CD4-positive, CD25-positive, alpha-beta regulatory T cell (primary cell): ENCODE results near the gene RNF10. TPM values are rescaled to one million over a fixed set of nuclear protein-coding genes. Genes with fewer than 3 reads are reported as not detected.

Source experiments
- ATAC-seq, 2 donors: fragments of 150-1000 bp; cut with Tn5 transposase; one replicate each; pipeline ENCODE4 v1.10.0; 2021; ENCODE audit warnings: low read depth in 2 of 2, moderate number of reproducible peaks in 2 of 2, moderate library complexity in 1 of 2
- DNase-seq, 3 donors: peaks; one replicate each; pipeline versions ENCODE4 v3.0.0 to v3.0.0-alpha.2; 2012 to 2022; ENCODE audit warnings: mixed read lengths in 1 of 3
- H3K27ac ChIP-seq: one replicate; pipeline ENCODE4 v1.7.0; 2013; ENCODE audit warnings: mild to moderate bottlenecking, low read length; ENCODE audit not compliant: insufficient read depth, poor library complexity, severe bottlenecking
- H3K27me3 ChIP-seq: one replicate; pipeline ENCODE4 v1.7.0; 2013; ENCODE audit warnings: low read length; ENCODE audit not compliant: control insufficient read depth, insufficient read depth
- H3K36me3 ChIP-seq: one replicate; pipeline ENCODE4 v1.7.0; 2013; ENCODE audit warnings: mild to moderate bottlenecking, low read length, moderate library complexity; ENCODE audit not compliant: control insufficient read depth, insufficient read depth
- H3K4me1 ChIP-seq: 2 replicates; pipeline ENCODE4 v1.7.0; 2013; ENCODE audit warnings: mild to moderate bottlenecking, low read length; ENCODE audit not compliant: insufficient read depth, control insufficient read depth, poor library complexity, severe bottlenecking
- H3K4me3 ChIP-seq: one replicate; pipeline ENCODE4 v1.7.0; 2013; ENCODE audit warnings: low read depth, mild to moderate bottlenecking, low read length, moderate library complexity
- H3K9me3 ChIP-seq, 2 experiments: 1 replicate in 1 of 2; 2 replicates in 1 of 2; pipeline ENCODE4 v1.7.0; 2013; ENCODE audit warnings: low read length in 2 of 2, mild to moderate bottlenecking in 1 of 2, moderate library complexity in 1 of 2; ENCODE audit not compliant: control insufficient read depth in 2 of 2
- H3K27ac Mint-ChIP-seq, 3 donors: one replicate each; pipeline ENCODE4 v1.8.0; 2020 to 2022; ENCODE audit warnings: mild to moderate bottlenecking in 3 of 3, mixed read lengths in 3 of 3, moderate library complexity in 2 of 3
- H3K27me3 Mint-ChIP-seq: one replicate; pipeline ENCODE4 v1.8.0; 2022; ENCODE audit warnings: mild to moderate bottlenecking, mixed read lengths
- H3K36me3 Mint-ChIP-seq: one replicate; pipeline ENCODE4 v1.8.0; 2020; ENCODE audit warnings: mixed read lengths
- H3K4me1 Mint-ChIP-seq, 4 donors: one replicate each; pipeline ENCODE4 v1.8.0; 2020 to 2022; ENCODE audit warnings: mixed read lengths in 4 of 4, mild to moderate bottlenecking in 1 of 4
- H3K4me3 Mint-ChIP-seq, 4 donors: one replicate each; pipeline ENCODE4 v1.8.0; 2020 to 2022; ENCODE audit warnings: mild to moderate bottlenecking in 4 of 4, mixed read lengths in 4 of 4, moderate library complexity in 3 of 4
- H3K9me3 Mint-ChIP-seq, 7 donors: one replicate each; pipeline ENCODE4 v1.8.0; 2020 to 2022; ENCODE audit warnings: mixed read lengths in 7 of 7, mild to moderate bottlenecking in 3 of 7, moderate library complexity in 2 of 7
- polyA plus RNA-seq, 4 donors: library from polyadenylated mRNA; unstranded; fragments of 300-500 nt; fragmentation: Illumina TruSeq; gene quantifications; one replicate each; pipeline ENCODE4 v1.2.3, GENCODE V29; 2021
- total RNA-seq: library from RNA; stranded (reverse); gene quantifications from one replicate; pipeline ENCODE4 v1.2.3, GENCODE V29; 2022

RNF10 gene
- total and polyA plus RNA-seq, 5 donors from 2014 or later = 106 to 434 (median 121) TPM

GRCh38 chr12:120625557-120626419 lies 91.6 kb downstream of the RNF10 start:
- no peaks in the 10 kb centered on the region for H3K36me3 ChIP-seq
- Mint-ChIP-seq H3K27ac (no peak overlapping the region), H3K9me3 (peaks cover 0 to 2% (median 0%) of the 10 kb centered on the region in 7 donors), H3K27me3 (peaks cover 59% of the 10 kb centered on the region), H3K4me3 (no peak overlapping the region), H3K4me1 (no peaks in the 10 kb centered on the region), H3K36me3 (no peaks in the 10 kb centered on the region)
- peak in 1 of 3 donors; percentile 26 for DNase-seq
- H3K9me3 ChIP-seq = no peaks in the 10 kb centered on the region
- H3K27me3 ChIP-seq = peaks cover 2% of the 10 kb centered on the region
- no peak for ATAC-seq
- no peak overlapping the region for H3K4me3 ChIP-seq
- H3K27ac ChIP-seq = no peak overlapping the region
- H3K4me1 ChIP-seq = no peaks in the 10 kb centered on the region

Other genes with a start within 250 kb of the RNF10 start
- 12,754 TPM for gene RNU4-2, start 242.5 kb upstream of the RNF10 start, total RNA-seq
- 100 to 1,000 TPM in 1 of 4 donors, 10 to 100 TPM in 1, not detected in 2; 49.3 to 132 TPM for gene RNU4-2, start 242.5 kb upstream of the RNF10 start, polyA plus RNA-seq
- 1,793 TPM for gene RNU4-1, start 241.1 kb upstream of the RNF10 start, total RNA-seq
- not detected for gene RNU4-1, start 241.1 kb upstream of the RNF10 start, polyA plus RNA-seq
- 0.79 TPM for gene SIRT4, start 232.0 kb upstream of the RNF10 start, total RNA-seq
- 1 to 10 TPM in 3 of 4 donors, not detected in 1; 1.1 to 2.8 (median 1.2) TPM for gene SIRT4, start 232.0 kb upstream of the RNF10 start, polyA plus RNA-seq
- gene PLA2G1B, start 206.6 kb upstream of the RNF10 start, total RNA-seq = not detected
- under 1 TPM in 1 of 4 donors, not detected in 3; 0.44 TPM for gene PLA2G1B, start 206.6 kb upstream of the RNF10 start, polyA plus RNA-seq
- gene MSI1, start 165.2 kb upstream of the RNF10 start, total RNA-seq = not detected
- gene MSI1, start 165.2 kb upstream of the RNF10 start, polyA plus RNA-seq = not detected
- 169 TPM for gene COX6A1, start 96.2 kb upstream of the RNF10 start, total RNA-seq
- 1,000 to 10,000 TPM in 2 of 4 donors, 100 to 1,000 TPM in 2; 939 to 1,218 (median 1,022) TPM for gene COX6A1, start 96.2 kb upstream of the RNF10 start, polyA plus RNA-seq
- 19.2 TPM for gene TRIAP1, start 88.0 kb upstream of the RNF10 start, total RNA-seq
- gene TRIAP1, start 88.0 kb upstream of the RNF10 start, polyA plus RNA-seq = 10 to 100 TPM; 43.6 to 61.1 (median 47.6) TPM
- 30.2 TPM for gene GATC, start 87.9 kb upstream of the RNF10 start, total RNA-seq
- 10 to 100 TPM; 13.7 to 19.9 (median 16.9) TPM for gene GATC, start 87.9 kb upstream of the RNF10 start, polyA plus RNA-seq
- 138 TPM for gene SRSF9, start 64.6 kb upstream of the RNF10 start, total RNA-seq
- 100 to 1,000 TPM; 167 to 193 (median 191) TPM for gene SRSF9, start 64.6 kb upstream of the RNF10 start, polyA plus RNA-seq
- gene DYNLL1, start 38.2 kb upstream of the RNF10 start, total RNA-seq = 99.0 TPM
- 100 to 1,000 TPM; 480 to 692 (median 547) TPM for gene DYNLL1, start 38.2 kb upstream of the RNF10 start, polyA plus RNA-seq
- 11.5 TPM for gene COQ5, start 5.2 kb upstream of the RNF10 start, total RNA-seq
- gene COQ5, start 5.2 kb upstream of the RNF10 start, polyA plus RNA-seq = 10 to 100 TPM; 40.4 to 67.4 (median 45.9) TPM
- 32.3 TPM for gene POP5, start 47.0 kb downstream of the RNF10 start, total RNA-seq
- 10 to 100 TPM; 71.2 to 88.4 (median 79.0) TPM for gene POP5, start 47.0 kb downstream of the RNF10 start, polyA plus RNA-seq
- not detected for gene CABP1, start 106.3 kb downstream of the RNF10 start, total RNA-seq
- not detected for gene CABP1, start 106.3 kb downstream of the RNF10 start, polyA plus RNA-seq
- gene MLEC, start 152.8 kb downstream of the RNF10 start, total RNA-seq = 28.2 TPM
- 10 to 100 TPM; 41.0 to 61.4 (median 44.7) TPM for gene MLEC, start 152.8 kb downstream of the RNF10 start, polyA plus RNA-seq
- 10.9 TPM for gene UNC119B, start 176.1 kb downstream of the RNF10 start, total RNA-seq
- gene UNC119B, start 176.1 kb downstream of the RNF10 start, polyA plus RNA-seq = 1 to 10 TPM; 6.6 to 9.4 (median 8.0) TPM
- 10.9 TPM for gene ACADS, start 191.5 kb downstream of the RNF10 start, total RNA-seq
- gene ACADS, start 191.5 kb downstream of the RNF10 start, polyA plus RNA-seq = 10 to 100 TPM; 26.6 to 29.8 (median 27.4) TPM